GM23338 (cell line): ENCODE data around the gene PDE2A.

Experiments
- CREB1 ChIP-seq: fragments of 250-450 bp; sonication (Bioruptor Pico); IDR thresholded peaks from 2 replicates; pipeline ENCODE4 v1.5.0; 2020; ENCODE audit warnings: low read depth, mild to moderate bottlenecking, moderate library complexity
- CTCF ChIP-seq, 2 experiments: fragments of 200-600 bp in 1 of 2; sonication (generic) in 1 of 2; conservative IDR thresholded peaks; 2 replicates each; pipeline versions ENCODE4 v1.5.1 to v1.6.1; 2016 to 2017; ENCODE audit warnings: antibody characterized with exemption in 2 of 2, low read depth in 2 of 2, mild to moderate bottlenecking in 2 of 2, moderate library complexity in 1 of 2
- EZH2 ChIP-seq: fragments of 200-600 bp; sonication (generic); IDR thresholded peaks from one replicate; pipeline ENCODE4 v1.8.0; 2017; ENCODE audit warnings: antibody characterized with exemption, mild to moderate bottlenecking, low read depth; ENCODE audit not compliant: unreplicated experiment
- EZH2phosphoT487 ChIP-seq: fragments of 200-600 bp; sonication (generic); IDR thresholded peaks from one replicate; pipeline ENCODE4 v1.8.1; 2018; ENCODE audit warnings: antibody characterized with exemption; ENCODE audit not compliant: unreplicated experiment
- JUNB ChIP-seq: IDR thresholded peaks from one replicate; pipeline ENCODE4 v1.6.1; 2016; ENCODE audit warnings: antibody characterized with exemption; ENCODE audit not compliant: unreplicated experiment
- POLR2AphosphoS5 ChIP-seq: IDR thresholded peaks from 2 replicates; pipeline ENCODE4 v1.6.1; 2016; ENCODE audit warnings: antibody characterized with exemption, low read depth
- REST ChIP-seq: IDR thresholded peaks from one replicate; pipeline ENCODE4 v1.6.1; 2018; ENCODE audit warnings: antibody characterized with exemption; ENCODE audit not compliant: unreplicated experiment
- STAT1 ChIP-seq: IDR thresholded peaks from one replicate; pipeline ENCODE4 v1.6.1; 2016; ENCODE audit warnings: antibody characterized with exemption; ENCODE audit not compliant: unreplicated experiment
- ZNF114 ChIP-seq: fragments of 250-450 bp; sonication (Bioruptor Pico); IDR thresholded peaks from 2 replicates; pipeline ENCODE4 v1.5.0; 2020; ENCODE audit warnings: mild to moderate bottlenecking, moderate library complexity
- ZNF331 ChIP-seq: fragments of 250-450 bp; sonication (Bioruptor Pico); IDR thresholded peaks from 2 replicates; pipeline ENCODE4 v1.5.0; 2020; ENCODE audit warnings: low read depth, mild to moderate bottlenecking, moderate library complexity
- TF ChIP-seq, protein P1 (sequence below): IDR thresholded peaks from 2 replicates; pipeline ENCODE4 v1.6.1; 2016; ENCODE audit warnings: antibody characterized with exemption

- no peak for TF ChIP-seq EZH2phosphoT487
- TF ChIP-seq POLR2AphosphoS5 = no peak
- TF ChIP-seq CTCF (conservative IDR thresholded peaks at IDR 0.05; ENCODE audit: low read depth in 2 of 2) = no peak
- no peak for TF ChIP-seq CREB1 (CRISPR knock-in tag)
- no peak for TF ChIP-seq EZH2
- no peak for TF ChIP-seq JUNB
- TF ChIP-seq REST = no peak
- TF ChIP-seq, protein P1, sequence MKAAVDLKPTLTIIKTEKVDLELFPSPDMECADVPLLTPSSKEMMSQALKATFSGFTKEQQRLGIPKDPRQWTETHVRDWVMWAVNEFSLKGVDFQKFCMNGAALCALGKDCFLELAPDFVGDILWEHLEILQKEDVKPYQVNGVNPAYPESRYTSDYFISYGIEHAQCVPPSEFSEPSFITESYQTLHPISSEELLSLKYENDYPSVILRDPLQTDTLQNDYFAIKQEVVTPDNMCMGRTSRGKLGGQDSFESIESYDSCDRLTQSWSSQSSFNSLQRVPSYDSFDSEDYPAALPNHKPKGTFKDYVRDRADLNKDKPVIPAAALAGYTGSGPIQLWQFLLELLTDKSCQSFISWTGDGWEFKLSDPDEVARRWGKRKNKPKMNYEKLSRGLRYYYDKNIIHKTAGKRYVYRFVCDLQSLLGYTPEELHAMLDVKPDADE = no peak
- TF ChIP-seq STAT1 = no peak
- TF ChIP-seq ZNF114 (CRISPR knock-in tag) = no peak
- no peak for TF ChIP-seq ZNF331 (CRISPR knock-in tag)
Measured at GRCh38 chr11:72548463-72548862, 125.8 kb downstream of the PDE2A start.
